Peyer's patch (tissue), 4 donors: ENCODE results near the gene CDC73.

Experiments
- POLR2A ChIP-seq, 2 donors: fragments of 450-650 bp; IDR thresholded peaks; one replicate each; pipeline ENCODE4 v1.5.1; 2017; ENCODE audit warnings: antibody characterized with exemption in 2 of 2, mild to moderate bottlenecking in 2 of 2, moderate library complexity in 2 of 2
- TF ChIP-seq, protein P1 (sequence below), 6 experiments: fragments of 450-650 bp in 4 of 6; fragments of 200-600 bp in 2 of 6; sonication (generic) in 1 of 6; IDR thresholded peaks; one replicate each; pipeline ENCODE4 v1.5.1; 2017 to 2019; ENCODE audit warnings: antibody characterized with exemption in 6 of 6, mild to moderate bottlenecking in 3 of 6, moderate library complexity in 1 of 6

DNA sequence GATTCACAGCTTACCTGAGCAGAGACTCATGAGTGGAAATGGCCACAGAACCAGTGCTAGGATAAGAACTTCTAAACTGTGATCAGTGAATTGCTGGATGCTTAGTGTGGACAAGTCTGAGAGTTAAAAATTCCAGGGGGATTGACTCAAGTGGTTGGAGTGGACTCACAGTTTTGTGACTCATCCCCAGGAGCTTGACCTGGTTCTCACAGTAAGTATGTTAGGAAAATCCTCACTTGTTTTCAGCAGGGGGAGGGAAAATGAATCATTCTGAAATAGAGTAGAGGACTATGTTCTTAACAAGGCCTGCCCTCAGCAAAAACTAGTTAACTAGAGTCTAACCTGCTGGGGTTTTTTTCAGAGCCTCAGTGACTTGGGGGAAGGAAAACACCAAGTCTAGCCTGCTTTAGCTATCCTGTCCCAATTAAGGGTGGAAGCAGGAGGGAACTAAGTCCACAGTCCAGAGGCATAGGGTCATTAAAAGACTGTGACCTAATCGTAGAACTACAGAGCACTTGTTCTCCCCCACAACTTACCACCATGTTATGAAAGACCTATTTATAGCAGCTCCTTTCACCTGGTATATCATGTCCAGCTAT is 6.1 kb upstream of the CDC73 start:
- TF ChIP-seq, protein P1, sequence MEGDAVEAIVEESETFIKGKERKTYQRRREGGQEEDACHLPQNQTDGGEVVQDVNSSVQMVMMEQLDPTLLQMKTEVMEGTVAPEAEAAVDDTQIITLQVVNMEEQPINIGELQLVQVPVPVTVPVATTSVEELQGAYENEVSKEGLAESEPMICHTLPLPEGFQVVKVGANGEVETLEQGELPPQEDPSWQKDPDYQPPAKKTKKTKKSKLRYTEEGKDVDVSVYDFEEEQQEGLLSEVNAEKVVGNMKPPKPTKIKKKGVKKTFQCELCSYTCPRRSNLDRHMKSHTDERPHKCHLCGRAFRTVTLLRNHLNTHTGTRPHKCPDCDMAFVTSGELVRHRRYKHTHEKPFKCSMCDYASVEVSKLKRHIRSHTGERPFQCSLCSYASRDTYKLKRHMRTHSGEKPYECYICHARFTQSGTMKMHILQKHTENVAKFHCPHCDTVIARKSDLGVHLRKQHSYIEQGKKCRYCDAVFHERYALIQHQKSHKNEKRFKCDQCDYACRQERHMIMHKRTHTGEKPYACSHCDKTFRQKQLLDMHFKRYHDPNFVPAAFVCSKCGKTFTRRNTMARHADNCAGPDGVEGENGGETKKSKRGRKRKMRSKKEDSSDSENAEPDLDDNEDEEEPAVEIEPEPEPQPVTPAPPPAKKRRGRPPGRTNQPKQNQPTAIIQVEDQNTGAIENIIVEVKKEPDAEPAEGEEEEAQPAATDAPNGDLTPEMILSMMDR (IDR thresholded peaks at IDR 0.05), result no peak
- no peak for TF ChIP-seq POLR2A (IDR thresholded peaks at IDR 0.05)
